Central memory CD8-positive, alpha-beta T cell (primary cell): ENCODE results near the gene ENTHD1.

ENCODE experiments used
- ATAC-seq: fragments of 150-1000 bp; cut with Tn5 transposase; replicated peaks from 2 replicates; pipeline ENCODE4 v1.10.0; 2022; ENCODE audit warnings: mild to moderate bottlenecking, moderate FRiP score, moderate number of reproducible peaks; ENCODE audit not compliant: poor library complexity, severe bottlenecking; ENCODE audit errors: extremely low read depth
- DNase-seq, 2 donors: peaks; one replicate each; pipeline ENCODE4 v3.0.0; 2021; ENCODE audit warnings: low spot score in 2 of 2
- H3K27ac Mint-ChIP-seq: one replicate; pipeline ENCODE4 v1.8.0; 2022; ENCODE audit warnings: low read depth, mild to moderate bottlenecking, moderate library complexity, mixed read lengths
- H3K27me3 Mint-ChIP-seq: one replicate; pipeline ENCODE4 v1.8.0; 2022; ENCODE audit warnings: mixed read lengths
- H3K36me3 Mint-ChIP-seq: one replicate; pipeline ENCODE4 v1.8.0; 2022; ENCODE audit warnings: mild to moderate bottlenecking, moderate library complexity, mixed read lengths; ENCODE audit not compliant: insufficient read depth
- H3K4me1 Mint-ChIP-seq: one replicate; pipeline ENCODE4 v1.8.0; 2022; ENCODE audit warnings: mixed read lengths
- H3K4me3 Mint-ChIP-seq: one replicate; pipeline ENCODE4 v1.8.0; 2022; ENCODE audit warnings: mild to moderate bottlenecking, moderate library complexity, mixed read lengths
- H3K9me3 Mint-ChIP-seq: one replicate; pipeline ENCODE4 v1.8.0; 2022; ENCODE audit warnings: mixed read lengths

Gene ENTHD1

GRCh38 chr22:39917776-39918495 lies 24.4 kb upstream of the ENTHD1 start:
- Mint-ChIP-seq H3K4me1 (peaks cover 88% of the 10 kb centered on the region), H3K27ac (peak overlapping the region; percentile 98), H3K27me3 (no peaks in the 10 kb centered on the region), H3K4me3 (peak overlapping the region; percentile 92), H3K36me3 (peaks cover 42% of the 10 kb centered on the region), H3K9me3 (no peaks in the 10 kb centered on the region)
- DNase-seq (no peak), ATAC-seq (no peak)

GRCh38 chr22:39917197-39917643 lies 23.7 kb upstream of the ENTHD1 start:
- Mint-ChIP-seq H3K4me1 (peaks cover 88% of the 10 kb centered on the region), H3K4me3 (peak overlapping the region; percentile 92), H3K9me3 (no peaks in the 10 kb centered on the region), H3K36me3 (peaks cover 42% of the 10 kb centered on the region), H3K27me3 (no peaks in the 10 kb centered on the region), H3K27ac (peak overlapping the region; percentile 98)
- DNase-seq = no peak
- no peak for ATAC-seq

DNA sequence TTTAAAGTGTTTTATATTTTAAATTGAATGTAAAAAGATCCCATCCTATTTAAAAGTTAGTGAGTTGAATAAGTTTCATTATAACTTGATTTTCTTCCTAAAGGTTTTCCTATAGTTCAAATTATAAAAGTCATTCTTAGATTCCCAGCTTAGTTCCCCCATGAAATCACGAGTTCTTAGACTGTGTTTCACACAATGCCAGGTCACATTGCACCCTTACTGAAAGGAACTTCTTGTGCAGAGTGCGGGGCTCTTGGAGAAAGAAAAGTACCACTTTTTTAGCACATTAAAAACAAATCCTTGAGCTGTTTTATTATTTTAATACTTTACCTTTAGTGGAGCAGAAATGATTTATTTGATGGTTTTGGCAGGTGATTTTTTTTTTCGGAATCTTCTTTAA lies 22.9 kb upstream of the ENTHD1 start:
- ATAC-seq = no peak
- H3K36me3 Mint-ChIP-seq = peaks cover 45% of the 10 kb centered on the region
- peak overlapping the region; percentile 98 for H3K27ac Mint-ChIP-seq
- peak overlapping the region; percentile 92 for H3K4me3 Mint-ChIP-seq
- H3K27me3 Mint-ChIP-seq = no peaks in the 10 kb centered on the region
- peaks cover 88% of the 10 kb centered on the region for H3K4me1 Mint-ChIP-seq
- no peaks in the 10 kb centered on the region for H3K9me3 Mint-ChIP-seq
- no peak for DNase-seq

- Mint-ChIP-seq H3K27ac (peak overlapping the region; percentile 98), H3K27me3 (no peaks in the 10 kb centered on the region), H3K4me3 (peak overlapping the region; percentile 92), H3K4me1 (peaks cover 88% of the 10 kb centered on the region), H3K36me3 (peaks cover 41% of the 10 kb centered on the region), H3K9me3 (no peaks in the 10 kb centered on the region)
- ATAC-seq (no peak), DNase-seq (no peak)
Observed at GRCh38 chr22:39915295-39915726, 21.8 kb upstream of the ENTHD1 start.

- H3K27ac Mint-ChIP-seq = peak overlapping the region; percentile 98
- peaks cover 88% of the 10 kb centered on the region for H3K4me1 Mint-ChIP-seq
- DNase-seq (no peak), ATAC-seq (no peak)
- no peaks in the 10 kb centered on the region for H3K9me3 Mint-ChIP-seq
- peaks cover 41% of the 10 kb centered on the region for H3K36me3 Mint-ChIP-seq
- H3K27me3 Mint-ChIP-seq = no peaks in the 10 kb centered on the region
- H3K4me3 Mint-ChIP-seq = peak overlapping the region; percentile 92
Observed at GRCh38 chr22:39914584-39914983, 21.0 kb upstream of the ENTHD1 start.

DNA sequence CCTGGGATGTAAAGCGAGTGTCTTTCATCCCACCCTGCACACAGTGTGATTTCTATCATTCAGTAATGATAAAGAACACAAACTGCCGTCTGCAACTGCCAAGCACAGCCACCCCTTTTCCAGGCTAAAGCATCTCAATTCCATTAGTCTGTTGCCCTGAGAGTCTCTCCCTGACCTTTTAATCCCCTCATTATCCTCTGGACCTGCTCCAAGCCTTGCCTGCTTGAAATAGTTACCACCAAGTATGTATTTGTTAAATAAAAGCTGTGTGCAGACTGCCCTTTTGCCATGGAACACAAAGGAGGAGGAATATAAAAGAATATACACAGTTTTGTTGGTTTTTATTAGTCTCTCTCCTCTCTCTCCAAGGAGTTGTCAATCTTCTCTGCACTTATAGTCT lies 20.3 kb upstream of the ENTHD1 start:
- H3K4me3 Mint-ChIP-seq = peak overlapping the region; percentile 92
- H3K4me1 Mint-ChIP-seq = peaks cover 89% of the 10 kb centered on the region
- H3K36me3 Mint-ChIP-seq = peaks cover 41% of the 10 kb centered on the region
- ATAC-seq (no peak), DNase-seq (no peak)
- H3K27ac Mint-ChIP-seq = peak overlapping the region; percentile 98
- H3K27me3 Mint-ChIP-seq = no peaks in the 10 kb centered on the region
- no peaks in the 10 kb centered on the region for H3K9me3 Mint-ChIP-seq

- DNase-seq (no peak), ATAC-seq (no peak)
- H3K36me3 Mint-ChIP-seq = peaks cover 41% of the 10 kb centered on the region
- H3K9me3 Mint-ChIP-seq = no peaks in the 10 kb centered on the region
- peak overlapping the region; percentile 92 for H3K4me3 Mint-ChIP-seq
- H3K27me3 Mint-ChIP-seq = no peaks in the 10 kb centered on the region
- H3K27ac Mint-ChIP-seq = peak overlapping the region; percentile 98
- H3K4me1 Mint-ChIP-seq = peaks cover 94% of the 10 kb centered on the region
Observed at GRCh38 chr22:39913321-39913720, 19.8 kb upstream of the ENTHD1 start.

DNA sequence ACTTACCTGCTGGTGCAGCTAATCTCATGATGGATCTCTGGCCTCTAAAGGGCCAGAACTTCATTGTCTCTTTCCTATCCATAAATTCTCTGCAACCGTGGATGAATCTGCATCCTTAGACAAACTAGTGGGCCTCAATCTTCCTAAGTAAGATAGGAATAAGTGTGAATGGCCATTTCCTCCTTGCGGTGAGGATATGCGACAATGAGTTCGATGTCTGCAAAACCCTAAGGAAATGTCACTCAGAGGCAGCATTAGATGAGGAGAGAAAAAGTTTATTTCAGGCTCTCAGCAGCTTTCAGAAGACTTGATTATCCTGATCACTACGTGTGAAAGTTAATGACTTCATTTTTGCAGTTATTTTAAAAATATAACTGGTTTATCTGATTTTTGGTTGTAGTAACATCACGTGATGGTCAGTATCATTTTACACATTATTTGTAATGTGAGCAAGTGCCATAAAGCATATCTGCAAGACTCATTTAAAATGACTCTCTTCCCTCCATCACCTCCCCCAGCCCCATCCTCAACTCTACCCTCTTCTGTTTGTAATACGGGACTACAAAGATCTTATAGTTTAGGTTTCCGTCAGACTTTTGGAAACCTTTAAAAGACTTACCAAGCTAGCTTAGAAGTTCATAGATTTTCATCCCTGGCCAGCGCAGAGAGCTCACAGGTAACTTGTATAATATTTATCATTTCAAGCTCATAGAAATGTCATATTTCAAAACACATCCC lies 17.5 kb upstream of the ENTHD1 start:
- peaks cover 31% of the 10 kb centered on the region for H3K36me3 Mint-ChIP-seq
- H3K9me3 Mint-ChIP-seq = no peaks in the 10 kb centered on the region
- peak overlapping the region; percentile 92 for H3K4me3 Mint-ChIP-seq
- DNase-seq (no peak), ATAC-seq (no peak)
- no peaks in the 10 kb centered on the region for H3K27me3 Mint-ChIP-seq
- H3K4me1 Mint-ChIP-seq = peaks cover 84% of the 10 kb centered on the region
- peak overlapping the region; percentile 98 for H3K27ac Mint-ChIP-seq

GRCh38 chr22:39908737-39909136 lies 15.2 kb upstream of the ENTHD1 start:
- ATAC-seq = no peak
- Mint-ChIP-seq H3K9me3 (no peaks in the 10 kb centered on the region), H3K4me1 (peaks cover 81% of the 10 kb centered on the region), H3K27me3 (no peaks in the 10 kb centered on the region), H3K36me3 (peaks cover 32% of the 10 kb centered on the region), H3K4me3 (peak overlapping the region; percentile 92), H3K27ac (peak overlapping the region; percentile 98)
- DNase-seq = no peak

DNA sequence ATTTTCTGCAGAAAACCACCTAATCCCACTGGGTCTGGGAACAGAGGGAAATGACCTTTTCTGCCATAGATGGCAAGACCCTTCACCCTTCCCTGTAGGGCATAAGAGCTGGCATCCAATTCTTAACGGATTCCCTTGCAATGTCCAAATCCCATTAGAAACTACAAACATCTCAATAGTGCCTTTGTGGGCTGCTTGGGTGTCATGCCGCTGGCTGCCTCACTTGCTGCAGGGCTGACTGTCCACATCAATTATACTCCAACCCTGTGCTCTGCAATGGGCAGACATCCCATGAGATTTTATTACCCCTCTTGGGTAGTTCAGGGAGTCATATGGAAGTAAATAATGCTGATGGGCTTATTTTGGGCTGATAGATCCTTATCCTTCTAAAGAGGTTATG lies 14.6 kb upstream of the ENTHD1 start:
- H3K4me1 Mint-ChIP-seq = peaks cover 75% of the 10 kb centered on the region
- DNase-seq = no peak
- no peaks in the 10 kb centered on the region for H3K27me3 Mint-ChIP-seq
- no peak for ATAC-seq
- H3K36me3 Mint-ChIP-seq = peaks cover 32% of the 10 kb centered on the region
- no peaks in the 10 kb centered on the region for H3K9me3 Mint-ChIP-seq
- H3K4me3 Mint-ChIP-seq = peak overlapping the region; percentile 92
- H3K27ac Mint-ChIP-seq = peak overlapping the region; percentile 98

DNA sequence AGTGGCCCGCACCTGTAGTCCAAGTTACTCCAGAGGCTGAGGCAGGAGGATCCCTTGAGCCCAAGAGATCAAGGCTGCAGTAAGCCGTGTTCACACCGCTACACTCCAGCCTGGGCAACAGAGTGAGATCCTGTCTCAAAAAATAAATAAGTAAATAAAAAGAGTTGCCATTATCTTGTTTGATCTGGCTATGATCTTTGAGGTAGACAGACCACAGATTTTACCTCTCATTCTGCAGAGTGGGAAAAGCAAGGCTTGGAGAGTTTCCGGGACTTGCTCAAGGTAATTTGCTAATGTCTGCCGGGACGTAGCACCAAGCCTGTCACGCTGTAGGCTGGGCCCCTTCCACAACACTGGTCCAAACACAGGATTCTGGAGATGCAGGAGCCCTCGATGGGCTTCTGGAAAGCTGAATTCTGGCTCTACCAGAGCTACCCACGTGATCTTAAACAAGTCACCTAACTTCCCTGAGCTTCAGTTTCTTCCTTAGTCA lies 14.1 kb upstream of the ENTHD1 start:
- no peaks in the 10 kb centered on the region for H3K27me3 Mint-ChIP-seq
- no peak for DNase-seq
- H3K4me1 Mint-ChIP-seq = peaks cover 73% of the 10 kb centered on the region
- peak overlapping the region; percentile 92 for H3K4me3 Mint-ChIP-seq
- ATAC-seq = peak; percentile 29
- H3K27ac Mint-ChIP-seq = peak overlapping the region; percentile 98
- H3K9me3 Mint-ChIP-seq = no peaks in the 10 kb centered on the region
- peaks cover 35% of the 10 kb centered on the region for H3K36me3 Mint-ChIP-seq

DNA sequence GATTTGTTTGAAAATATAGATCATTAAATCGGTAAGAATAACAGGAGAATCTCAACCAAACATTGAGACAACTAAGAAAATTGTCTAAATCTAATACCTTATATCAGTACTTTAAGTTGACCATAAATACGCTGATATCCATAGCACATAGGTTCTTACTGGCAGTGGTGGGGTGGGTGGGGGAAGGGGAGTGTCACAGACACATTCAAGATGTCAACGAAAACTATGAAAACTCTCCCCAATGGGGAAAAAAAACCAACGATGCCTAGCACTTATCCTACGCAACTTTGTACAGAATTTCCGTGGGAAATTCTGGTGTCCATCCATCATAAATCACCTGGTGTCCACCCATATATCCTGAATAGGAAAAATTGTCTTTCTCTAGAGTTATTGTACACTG lies 13.5 kb upstream of the ENTHD1 start:
- H3K36me3 Mint-ChIP-seq = peaks cover 37% of the 10 kb centered on the region
- no peak for DNase-seq
- H3K4me1 Mint-ChIP-seq = peaks cover 69% of the 10 kb centered on the region
- peak overlapping the region; percentile 92 for H3K4me3 Mint-ChIP-seq
- H3K27me3 Mint-ChIP-seq = no peaks in the 10 kb centered on the region
- H3K27ac Mint-ChIP-seq = peak overlapping the region; percentile 98
- ATAC-seq = no peak
- no peaks in the 10 kb centered on the region for H3K9me3 Mint-ChIP-seq

DNA sequence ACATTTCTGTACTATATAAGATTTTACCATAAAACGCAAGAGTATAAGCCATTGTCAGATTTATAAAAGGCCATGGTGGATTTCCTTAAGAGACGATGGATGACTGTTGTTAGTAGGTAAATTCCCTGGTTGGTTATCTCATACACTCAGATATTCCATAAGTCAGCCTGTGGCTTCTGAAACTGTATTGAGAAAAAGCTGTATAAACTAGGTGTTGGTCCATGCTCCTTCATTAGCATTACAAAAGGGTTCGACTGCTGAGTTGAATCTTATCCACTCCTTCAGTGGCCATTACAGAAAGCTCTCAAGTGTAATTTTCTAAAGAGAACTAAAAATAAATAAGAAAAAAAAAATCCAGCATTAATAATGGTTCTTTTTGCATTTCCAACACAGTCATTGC lies 12.6 kb upstream of the ENTHD1 start:
- H3K27ac Mint-ChIP-seq = peak overlapping the region; percentile 98
- no peaks in the 10 kb centered on the region for H3K9me3 Mint-ChIP-seq
- no peaks in the 10 kb centered on the region for H3K27me3 Mint-ChIP-seq
- no peak for ATAC-seq
- DNase-seq = no peak
- peaks cover 61% of the 10 kb centered on the region for H3K4me1 Mint-ChIP-seq
- peak overlapping the region; percentile 92 for H3K4me3 Mint-ChIP-seq
- H3K36me3 Mint-ChIP-seq = peaks cover 34% of the 10 kb centered on the region
